Activated CD8-positive, alpha-beta T cell treated with anti-CD3 and anti-CD28 coated beads for 36 hours (primary cell): ENCODE data around the gene VPS50. TPM values are rescaled to one million over a fixed set of nuclear protein-coding genes. Genes with fewer than 3 reads are reported as not detected.

ENCODE experiments used
- ATAC-seq: fragments of 200-7000 bp; cut with Tn5 transposase; one replicate; pipeline ENCODE4 v1.10.0; 2021; ENCODE audit warnings: mild to moderate bottlenecking, moderate library complexity
- CTCF ChIA-PET: fragments of 350-600 bp; sonication (Branson Sonifier 250); formaldehyde crosslinking; loops from one replicate; lab custom pipeline; 2021; ENCODE audit warnings: antibody characterized with exemption; lab: Charles Lee
- POLR2A ChIA-PET: fragments of 350-600 bp; sonication (Branson Sonifier 250); formaldehyde crosslinking; loops from one replicate; lab custom pipeline; 2021; ENCODE audit warnings: antibody characterized with exemption; lab: Charles Lee
- DNase-seq: peaks from one replicate; pipeline ENCODE4 v3.0.0-alpha.2; 2020
- H3K27ac Mint-ChIP-seq: one replicate; pipeline ENCODE4 v1.8.0; 2021; ENCODE audit warnings: mild to moderate bottlenecking, mixed read lengths
- H3K27me3 Mint-ChIP-seq: one replicate; pipeline ENCODE4 v1.8.0; 2021; ENCODE audit warnings: mixed read lengths
- H3K36me3 Mint-ChIP-seq: one replicate; pipeline ENCODE4 v1.8.0; 2021; ENCODE audit warnings: low read depth, mixed read lengths
- H3K4me1 Mint-ChIP-seq: one replicate; pipeline ENCODE4 v1.8.0; 2021; ENCODE audit warnings: low read depth, mixed read lengths
- H3K4me3 Mint-ChIP-seq: one replicate; pipeline ENCODE4 v1.8.0; 2021; ENCODE audit warnings: mild to moderate bottlenecking, moderate library complexity, mixed read lengths
- H3K9me3 Mint-ChIP-seq: one replicate; pipeline ENCODE4 v1.8.0; 2021; ENCODE audit warnings: mixed read lengths
- CTCF ChIP-seq: fragments of 200-600 bp; IDR thresholded peaks from one replicate; pipeline ENCODE4 v1.8.0; 2022; ENCODE audit warnings: antibody characterized with exemption, mild to moderate bottlenecking
- intact Hi-C: fragments of 100-400 bp; cut with micrococcal nuclease; formaldehyde crosslinking; loops from one replicate; pipeline ENCODE4 v1.10.0; 2022
- total RNA-seq, 2 experiments: library from RNA; stranded (reverse); gene quantifications; one replicate each; pipeline ENCODE4 v1.2.3, GENCODE V29; 2021

The VPS50 gene
- total RNA-seq, 2 experiments from 2014 or later: 15.5 to 18.5 TPM

DNA sequence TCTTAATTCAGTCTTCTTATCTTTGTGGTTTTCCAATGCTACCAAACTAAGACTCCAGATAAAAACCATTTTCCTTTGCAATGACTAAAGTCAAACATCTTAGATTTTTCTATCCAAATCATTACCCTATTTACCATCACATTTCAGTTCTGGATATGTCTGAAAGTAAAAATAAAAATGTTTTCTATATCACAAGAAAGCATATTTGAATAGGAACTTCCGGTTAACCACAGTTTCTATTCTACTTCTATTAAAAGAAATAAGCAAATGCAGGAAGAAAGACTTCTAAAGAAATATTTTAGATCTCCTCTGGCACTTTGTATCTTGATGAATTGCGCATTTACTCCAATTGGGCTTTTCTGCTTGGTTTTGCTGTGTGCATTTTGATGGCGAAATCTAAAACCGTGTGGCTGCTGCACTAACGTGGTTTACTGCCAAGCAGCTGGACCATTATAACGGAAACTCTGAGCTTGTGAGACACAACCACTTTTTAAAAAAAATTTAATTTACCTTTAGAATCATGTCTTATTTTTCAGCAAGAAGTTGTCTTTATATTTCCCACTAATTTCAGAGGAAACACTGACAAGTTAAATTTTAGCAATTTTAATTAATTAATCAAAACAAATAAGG, 146.1 kb downstream of the VPS50 start:
- intact Hi-C loops: no loop called here

GRCh38 chr7:93382362-93382761, 150.2 kb downstream of the VPS50 start:
- POLR2A ChIA-PET: no interaction called here
- TF ChIP-seq CTCF: no peak

More for the DNA sequence above, 146.1 kb downstream of the VPS50 start:
- POLR2A ChIA-PET: no interaction called here
- no peaks in the 10 kb centered on the region for H3K4me1 Mint-ChIP-seq
- H3K9me3 Mint-ChIP-seq: no peaks in the 10 kb centered on the region
- peaks cover 12% of the 10 kb centered on the region for H3K27me3 Mint-ChIP-seq
- no peak for TF ChIP-seq CTCF
- CTCF ChIA-PET: no interaction called here
- no peaks in the 10 kb centered on the region for H3K36me3 Mint-ChIP-seq
- H3K4me3 Mint-ChIP-seq: no peak overlapping the region
- no peak overlapping the region for H3K27ac Mint-ChIP-seq
- no peak for ATAC-seq
- DNase-seq: no peak

DNA sequence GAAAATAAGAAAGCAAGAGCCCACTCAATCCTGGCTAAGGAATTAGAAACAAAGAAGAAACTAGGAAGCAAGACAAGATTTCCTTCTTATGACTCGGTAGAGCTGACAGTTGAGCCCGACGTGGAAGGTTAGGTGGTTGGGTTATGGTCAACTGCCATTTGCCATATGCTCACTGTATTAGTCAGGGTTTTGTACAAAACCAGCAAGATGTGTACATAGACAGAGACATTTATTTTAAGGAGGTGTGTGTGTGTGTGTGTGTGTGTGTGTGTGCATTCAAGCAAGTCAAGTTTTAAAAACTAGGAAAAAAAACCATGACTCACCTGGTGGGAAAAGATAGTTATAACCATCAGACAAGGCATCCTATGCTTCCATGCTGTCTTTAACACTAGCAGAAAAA, 158.5 kb downstream of the VPS50 start:
- TF ChIP-seq CTCF: no peak
- ChIA-PET CTCF (interaction anchor here (0.9 kb wide), 1 partner anchor 13 kb away, joined by 3 read pairs; no protein-coding TSS in a partner anchor), POLR2A (no interaction called here)
- ATAC-seq: no peak
- H3K4me3 Mint-ChIP-seq: no peak overlapping the region
- no peaks in the 10 kb centered on the region for H3K9me3 Mint-ChIP-seq
- H3K27me3 Mint-ChIP-seq: peaks cover 4% of the 10 kb centered on the region
- no peak overlapping the region for H3K27ac Mint-ChIP-seq
- DNase-seq: no peak
- intact Hi-C loops: no loop called here
- no peaks in the 10 kb centered on the region for H3K4me1 Mint-ChIP-seq
- no peaks in the 10 kb centered on the region for H3K36me3 Mint-ChIP-seq

More at GRCh38 chr7:93382362-93382761, 150.2 kb downstream of the VPS50 start:
- H3K4me3 Mint-ChIP-seq: no peak overlapping the region
- no peaks in the 10 kb centered on the region for H3K36me3 Mint-ChIP-seq
- CTCF ChIA-PET: no interaction called here
- no peak for DNase-seq
- intact Hi-C loops: no loop called here
- H3K27ac Mint-ChIP-seq: no peak overlapping the region
- H3K27me3 Mint-ChIP-seq: peaks cover 10% of the 10 kb centered on the region
- H3K4me1 Mint-ChIP-seq: no peaks in the 10 kb centered on the region
- no peaks in the 10 kb centered on the region for H3K9me3 Mint-ChIP-seq
- ATAC-seq: no peak

GRCh38 chr7:93392984-93393383, 160.8 kb downstream of the VPS50 start:
- no peak for ATAC-seq
- no peak overlapping the region for H3K4me3 Mint-ChIP-seq
- H3K9me3 Mint-ChIP-seq: no peaks in the 10 kb centered on the region
- no peak overlapping the region for H3K27ac Mint-ChIP-seq
- CTCF ChIA-PET: interaction anchor here (0.9 kb wide), 1 partner anchor 31 kb away, joined by 3 read pairs; no protein-coding TSS in a partner anchor
- H3K4me1 Mint-ChIP-seq: no peaks in the 10 kb centered on the region
- H3K27me3 Mint-ChIP-seq: peaks cover under 1% of the 10 kb centered on the region
- intact Hi-C loops: no loop called here
- POLR2A ChIA-PET: no interaction called here
- H3K36me3 Mint-ChIP-seq: no peaks in the 10 kb centered on the region
- TF ChIP-seq CTCF: no peak
- DNase-seq: no peak

- H3K9me3 Mint-ChIP-seq: no peaks in the 10 kb centered on the region
- CTCF ChIA-PET: no interaction called here
- intact Hi-C loops: no loop called here
- DNase-seq: no peak
- H3K27me3 Mint-ChIP-seq: no peaks in the 10 kb centered on the region
- H3K4me3 Mint-ChIP-seq: no peak overlapping the region
- ATAC-seq: no peak
- H3K4me1 Mint-ChIP-seq: no peaks in the 10 kb centered on the region
- POLR2A ChIA-PET: no interaction called here
- H3K36me3 Mint-ChIP-seq: no peaks in the 10 kb centered on the region
- no peak for TF ChIP-seq CTCF
- H3K27ac Mint-ChIP-seq: no peak overlapping the region
Measured at GRCh38 chr7:93399642-93400041, 167.5 kb downstream of the VPS50 start.
